Femur (tissue), 1 donor: ENCODE results near the gene ACAP3.

ENCODE experiments used
- DNase-seq: peaks from one replicate; pipeline ENCODE4 v3.0.0-alpha.2; 2017

ACAP3 gene

GRCh38 chr1:1298861-1299685, 8.7 kb downstream of the ACAP3 start:
- DNase-seq: peak; percentile 82

- DNase-seq: no peak
Measured at GRCh38 chr1:1297802-1298424, 9.8 kb downstream of the ACAP3 start.

- no peak for DNase-seq
Measured at GRCh38 chr1:1296070-1297061, 11.4 kb downstream of the ACAP3 start.

GRCh38 chr1:1295154-1295923, 12.4 kb downstream of the ACAP3 start:
- DNase-seq: no peak

- DNase-seq: no peak
Measured at GRCh38 chr1:1294250-1294890, 13.4 kb downstream of the ACAP3 start.

- peak; percentile 61 for DNase-seq
Measured at GRCh38 chr1:1293263-1294249, 14.2 kb downstream of the ACAP3 start.

- DNase-seq: peak; percentile 19
Measured at GRCh38 chr1:1292851-1293250, 14.9 kb downstream of the ACAP3 start.

GRCh38 chr1:1292442-1292779, 15.3 kb downstream of the ACAP3 start:
- peak; percentile 29 for DNase-seq

GRCh38 chr1:1291548-1292441, 15.9 kb downstream of the ACAP3 start:
- peak; percentile 77 for DNase-seq

GRCh38 chr1:1291023-1291528, 16.7 kb downstream of the ACAP3 start:
- peak; percentile 32 for DNase-seq

- peak; percentile 63 for DNase-seq
Measured at GRCh38 chr1:1290238-1290731, 17.4 kb downstream of the ACAP3 start.

- DNase-seq: no peak
Measured at GRCh38 chr1:1287288-1288110, 20.2 kb downstream of the ACAP3 start.

- DNase-seq: peak; percentile 24
Measured at GRCh38 chr1:1286313-1287261, 21.1 kb downstream of the ACAP3 start.

- DNase-seq: no peak
Measured at GRCh38 chr1:1285611-1286311, 22.0 kb downstream of the ACAP3 start.

- no peak for DNase-seq
Measured at GRCh38 chr1:1285102-1285571, 22.6 kb downstream of the ACAP3 start.
